ENCODE data around the gene DHX35.
"Not testable (repeated sequence)": the region's sequence is repeated elsewhere in the genome, so short reads cannot be mapped to it uniquely, and the experiment has no call there.

Gene DHX35

GRCh38 chr20:38952153-38952552, 10.0 kb upstream of the DHX35 start:
- TF ChIP-seq CTCF (IDR thresholded peaks at IDR 0.05; ENCODE audit: extremely low read depth, missing control alignments), result no peak
- no peak for DNase-seq (ENCODE audit: low spot score)

GRCh38 chr20:38953630-38954340, 8.4 kb upstream of the DHX35 start:
- no peak for TF ChIP-seq CTCF (IDR thresholded peaks at IDR 0.05; ENCODE audit: extremely low read depth, missing control alignments)
- DNase-seq (ENCODE audit: low spot score), result no peak

GRCh38 chr20:38957235-38957876, 4.8 kb upstream of the DHX35 start:
- TF ChIP-seq CTCF (IDR thresholded peaks at IDR 0.05; ENCODE audit: extremely low read depth, missing control alignments), result no peak

GRCh38 chr20:38957915-38958485, 4.1 kb upstream of the DHX35 start:
- DNase-seq (ENCODE audit: low spot score), result no peak
- no peak for TF ChIP-seq CTCF (IDR thresholded peaks at IDR 0.05; ENCODE audit: extremely low read depth, missing control alignments)

More at GRCh38 chr20:38957235-38957876, 4.8 kb upstream of the DHX35 start:
- DNase-seq (ENCODE audit: low spot score), result no peak

GRCh38 chr20:38960187-38960687, 1.9 kb upstream of the DHX35 start:
- DNase-seq (ENCODE audit: low spot score), result not testable (repeated sequence)

GRCh38 chr20:38961530-38962043, 557 bp upstream of the DHX35 start:
- no peak for TF ChIP-seq CTCF (IDR thresholded peaks at IDR 0.05; ENCODE audit: extremely low read depth, missing control alignments)
- DNase-seq (ENCODE audit: low spot score), result no peak

GRCh38 chr20:38962928-38963401, 821 bp downstream of the DHX35 start:
- no peak for DNase-seq (ENCODE audit: low spot score)
- TF ChIP-seq CTCF (IDR thresholded peaks at IDR 0.05; ENCODE audit: extremely low read depth, missing control alignments), result no peak

Measured in GM20000 (cell line).